ENCODE measurements around the gene C4orf50.
"Not testable (repeated sequence)": the region's sequence is repeated elsewhere in the genome, so short reads cannot be mapped to it uniquely, and the experiment has no call there.

C4orf50 gene

DNA sequence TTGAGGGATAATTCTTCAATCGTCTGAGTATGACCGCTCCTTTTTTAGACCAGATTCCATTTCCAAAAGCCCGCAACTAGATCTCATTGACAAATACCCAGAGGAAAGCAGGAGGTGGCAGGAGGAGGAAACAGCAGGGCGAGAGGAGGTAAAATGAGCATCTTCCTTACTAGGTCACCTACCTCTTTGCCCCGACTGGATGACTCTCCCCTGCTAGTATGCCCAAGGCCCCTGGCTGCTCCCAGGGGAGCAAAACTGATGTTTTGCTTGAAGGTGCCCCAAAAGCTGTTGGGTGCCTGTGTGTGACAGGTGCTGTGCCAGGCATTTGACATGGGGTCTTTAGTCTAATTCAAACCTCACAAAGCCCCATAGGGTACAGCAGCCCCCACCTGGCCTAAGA, 48.9 kb downstream of the C4orf50 start:
- DNase-seq (ENCODE audit: low read depth in 2 of 2), result no peak

DNA sequence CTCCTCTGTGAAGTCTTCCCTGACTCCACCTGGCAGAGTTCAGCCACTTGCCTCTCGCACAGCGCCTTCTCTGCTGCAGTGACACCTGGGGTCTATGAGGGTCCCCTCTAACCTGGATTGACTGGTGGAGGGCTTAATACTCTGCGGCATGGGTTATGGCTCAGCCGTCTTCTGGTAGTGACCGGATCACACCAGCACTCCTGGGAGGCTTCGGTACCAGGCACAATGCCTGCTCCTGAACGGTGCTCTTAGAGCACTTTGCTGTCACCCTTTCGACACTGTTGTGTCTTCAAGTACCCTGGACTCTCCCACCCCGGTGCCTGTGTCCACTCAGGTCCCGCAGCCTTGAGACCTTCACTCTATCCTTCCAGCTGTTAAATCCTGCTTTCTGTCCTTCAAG, 50.0 kb downstream of the C4orf50 start:
- DNase-seq (ENCODE audit: low read depth in 2 of 2), result no peak

DNA sequence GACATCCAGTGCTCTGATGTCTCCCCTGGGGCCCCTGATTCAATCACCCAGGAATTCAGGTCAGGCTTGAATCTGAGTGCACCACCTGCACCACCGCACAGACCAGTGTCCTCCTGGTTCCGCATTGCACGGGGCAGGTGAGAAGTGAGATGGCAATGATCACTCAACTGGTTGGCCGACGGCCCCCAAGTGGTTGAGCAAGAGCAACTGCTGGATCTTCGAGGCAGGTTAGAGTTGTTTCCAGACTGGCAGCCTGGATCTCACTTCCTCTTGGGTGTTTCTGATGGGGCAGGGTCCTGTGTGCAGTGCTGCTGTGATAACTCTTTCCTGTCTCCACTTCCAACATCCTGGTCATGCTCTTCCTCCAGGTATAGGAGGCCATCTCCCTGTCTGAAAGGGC, 50.4 kb downstream of the C4orf50 start:
- DNase-seq (ENCODE audit: low read depth in 2 of 2), result no peak

DNA sequence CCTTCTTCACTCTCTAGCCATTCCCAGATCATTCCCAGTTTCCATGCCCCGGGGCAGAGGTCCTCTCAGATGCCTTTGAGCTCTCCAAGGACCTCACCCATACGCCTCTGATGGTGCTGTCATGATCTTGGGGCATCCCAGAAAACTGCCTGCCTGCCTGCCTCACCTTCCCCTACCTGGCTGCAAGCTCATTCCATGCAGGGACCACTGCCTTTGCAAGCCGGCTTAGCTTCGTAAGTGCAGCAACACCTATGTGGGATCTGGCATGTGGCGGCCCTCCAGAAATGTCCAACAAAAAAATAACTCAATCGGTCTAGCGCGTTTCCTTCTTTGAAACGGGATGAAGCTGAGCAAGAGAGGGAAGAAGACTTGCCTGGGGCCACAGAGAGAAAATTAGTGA, 53.0 kb downstream of the C4orf50 start:
- DNase-seq (ENCODE audit: low read depth in 2 of 2), result no peak

DNA sequence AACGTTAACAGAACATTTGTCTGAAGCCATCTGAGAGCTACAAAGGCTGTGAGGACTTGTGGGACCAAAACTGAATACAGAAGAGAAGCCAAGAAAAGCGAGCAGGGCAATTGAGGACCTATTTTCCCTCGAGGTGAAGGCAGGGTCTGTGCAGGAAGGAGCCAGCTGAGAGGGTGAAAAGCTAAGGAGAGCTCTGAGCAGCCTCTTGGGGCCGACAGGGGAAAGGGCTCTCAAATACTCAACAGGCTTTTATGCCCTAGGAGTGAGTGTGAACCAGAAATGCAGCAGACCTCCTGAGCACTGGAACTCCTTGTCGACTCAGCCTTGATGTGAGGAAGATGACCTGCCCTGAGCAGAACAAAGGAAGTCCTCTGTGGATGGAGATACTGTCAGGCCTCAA, 54.2 kb downstream of the C4orf50 start:
- DNase-seq (ENCODE audit: low read depth in 2 of 2), result no peak

DNA sequence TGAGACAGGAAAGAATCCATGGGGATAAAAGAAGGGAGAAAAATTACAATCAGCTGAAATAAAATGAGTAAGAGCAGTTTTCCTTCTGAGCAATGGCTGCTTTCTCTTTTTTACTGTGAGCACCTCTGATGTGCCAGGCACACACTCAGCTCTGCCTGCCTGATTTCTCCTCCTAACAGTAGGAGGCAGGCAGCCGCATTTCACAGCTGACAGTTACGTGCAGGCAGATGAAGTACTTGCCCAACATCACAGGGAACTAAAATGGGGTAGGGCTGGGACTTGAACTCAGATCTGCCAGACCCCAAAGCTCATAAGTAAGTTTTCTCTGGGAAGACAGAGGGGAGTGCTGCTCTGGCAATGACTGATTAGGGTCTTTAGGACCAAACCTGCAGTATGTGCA, 54.6 kb downstream of the C4orf50 start:
- no peak for DNase-seq (ENCODE audit: low read depth in 2 of 2)

DNA sequence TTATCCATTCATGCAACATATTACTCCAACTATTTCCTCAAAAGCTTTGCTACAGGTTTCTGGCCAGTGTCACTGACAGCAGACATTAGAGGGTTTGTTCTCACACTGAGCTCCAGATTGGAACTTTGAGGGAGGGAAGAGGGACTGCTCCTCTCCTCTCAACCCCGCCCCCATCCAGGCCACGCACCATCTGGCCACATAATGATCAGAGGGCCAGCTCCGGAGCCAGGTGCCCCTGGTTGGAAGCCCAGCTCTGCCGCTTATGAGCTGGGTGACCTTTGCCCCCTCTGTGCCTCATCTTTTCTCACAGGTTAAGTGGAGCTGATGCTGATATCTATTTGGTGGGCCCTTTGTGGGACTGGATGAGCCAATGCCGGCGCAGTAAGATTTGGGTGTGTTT, 55.8 kb downstream of the C4orf50 start:
- no peak for DNase-seq (ENCODE audit: low read depth in 2 of 2)

DNA sequence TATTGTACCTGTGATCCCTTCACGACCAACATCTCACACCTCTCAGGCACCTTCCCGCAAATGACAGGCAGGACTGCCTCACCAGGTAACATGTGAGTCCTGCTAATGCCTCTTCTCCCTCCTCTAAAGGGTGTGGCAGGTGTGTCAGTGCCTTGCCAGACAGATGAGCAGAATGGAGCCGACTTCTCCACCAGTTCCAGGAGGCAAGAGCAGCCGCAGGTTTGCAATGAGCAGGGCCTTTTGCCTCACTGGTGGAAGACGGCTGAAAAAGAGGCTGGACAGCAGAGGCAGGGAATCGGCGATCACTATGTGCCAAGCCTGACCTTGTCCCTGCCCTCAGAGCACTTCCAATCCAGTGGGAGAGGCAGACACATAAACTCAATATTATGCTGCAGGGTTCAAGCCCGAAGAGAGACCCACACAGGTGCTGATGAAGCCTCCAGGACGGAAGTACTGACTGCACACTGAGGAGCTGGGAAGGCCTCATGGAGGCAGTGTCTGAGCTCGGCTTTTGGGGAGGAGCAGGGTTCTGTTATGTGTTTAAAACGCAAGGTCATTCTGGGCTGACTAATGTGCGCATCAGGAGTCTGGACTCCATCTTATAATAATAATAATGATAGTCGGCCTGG, 57.9 kb downstream of the C4orf50 start:
- no peak for DNase-seq (ENCODE audit: low read depth in 2 of 2)

DNA sequence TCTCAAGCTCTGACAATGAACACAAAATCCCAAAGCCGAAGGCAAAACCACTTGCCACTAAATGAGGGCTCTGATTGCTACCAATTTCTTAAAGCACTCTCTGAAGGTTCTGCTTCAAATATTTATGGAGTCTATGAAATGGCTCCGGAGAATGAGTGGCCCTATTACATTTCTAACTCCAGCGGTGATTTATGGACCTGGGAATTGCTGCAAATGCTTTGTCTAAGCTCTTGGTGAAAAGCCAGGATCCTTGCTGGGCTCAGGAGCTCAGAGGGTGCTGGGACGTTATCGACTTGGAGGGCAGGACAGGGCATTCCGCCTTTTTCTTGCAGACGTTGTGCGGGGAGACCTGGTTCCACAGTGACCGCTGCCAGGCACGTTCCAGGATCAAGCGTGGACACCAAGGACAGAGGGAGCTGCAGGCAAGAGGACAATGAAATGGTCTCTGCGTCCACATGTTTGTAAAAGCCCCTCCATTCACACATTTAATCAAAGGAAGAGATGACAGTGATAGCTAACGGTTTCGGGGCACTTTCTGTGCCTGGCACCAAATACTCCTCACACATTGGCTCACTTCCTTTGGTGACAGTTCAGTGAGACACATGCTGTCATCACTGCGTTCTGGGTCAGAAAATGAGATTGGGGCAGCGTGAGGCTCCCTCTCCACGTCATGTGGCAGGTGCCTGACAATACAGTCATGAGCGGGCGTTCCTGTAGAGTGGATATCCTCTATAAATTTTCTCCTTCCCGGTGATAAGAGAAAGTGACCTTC, 58.8 kb downstream of the C4orf50 start:
- DNase-seq (ENCODE audit: low read depth in 2 of 2), result no peak

DNA sequence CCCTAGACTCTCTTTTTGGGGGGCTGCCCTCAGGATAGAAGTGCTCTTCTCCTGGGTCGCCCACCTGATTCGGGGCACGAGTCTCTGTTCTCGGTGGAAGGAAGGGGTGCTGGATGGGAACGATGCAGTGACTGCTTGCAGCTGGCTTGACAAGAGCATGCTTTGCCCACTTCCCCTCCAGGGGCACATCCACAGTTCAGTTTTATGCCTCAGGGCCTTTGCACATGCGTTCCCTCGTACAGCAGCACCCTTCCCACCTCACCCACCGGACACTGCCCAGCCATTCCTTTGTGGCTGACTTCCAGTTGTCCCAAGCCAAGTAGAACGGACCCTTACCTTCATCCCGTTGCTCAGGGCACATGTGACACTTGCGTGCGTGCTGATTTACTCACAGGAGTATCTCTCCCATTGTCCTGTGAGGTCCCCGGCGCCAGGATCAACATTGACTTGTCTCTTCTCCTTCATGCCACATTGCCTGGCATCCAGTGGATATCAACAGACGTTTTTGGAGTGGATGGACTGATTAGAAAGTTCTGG, 60.0 kb downstream of the C4orf50 start:
- no peak for DNase-seq (ENCODE audit: low read depth in 2 of 2)

DNA sequence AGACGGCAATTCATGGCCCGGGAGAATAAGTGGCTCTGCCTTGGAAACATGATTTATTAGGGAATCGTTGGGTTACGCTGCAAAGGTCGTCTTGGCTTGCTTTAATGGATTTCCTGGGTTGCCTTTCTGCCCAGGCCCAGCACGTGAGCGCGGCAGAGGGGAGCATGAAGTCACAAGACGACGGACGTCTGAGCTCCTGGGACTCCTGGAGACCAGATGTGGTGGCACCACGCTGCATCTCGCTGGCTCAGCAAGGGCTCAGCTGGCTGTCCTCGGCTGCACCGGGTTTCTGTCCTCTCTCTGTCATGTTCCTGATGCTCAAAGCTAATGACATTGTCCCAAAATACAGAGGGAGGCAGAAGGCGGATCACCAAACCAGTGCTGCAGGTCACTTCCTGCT, 61.2 kb downstream of the C4orf50 start:
- no peak for DNase-seq (ENCODE audit: low read depth in 2 of 2)

DNA sequence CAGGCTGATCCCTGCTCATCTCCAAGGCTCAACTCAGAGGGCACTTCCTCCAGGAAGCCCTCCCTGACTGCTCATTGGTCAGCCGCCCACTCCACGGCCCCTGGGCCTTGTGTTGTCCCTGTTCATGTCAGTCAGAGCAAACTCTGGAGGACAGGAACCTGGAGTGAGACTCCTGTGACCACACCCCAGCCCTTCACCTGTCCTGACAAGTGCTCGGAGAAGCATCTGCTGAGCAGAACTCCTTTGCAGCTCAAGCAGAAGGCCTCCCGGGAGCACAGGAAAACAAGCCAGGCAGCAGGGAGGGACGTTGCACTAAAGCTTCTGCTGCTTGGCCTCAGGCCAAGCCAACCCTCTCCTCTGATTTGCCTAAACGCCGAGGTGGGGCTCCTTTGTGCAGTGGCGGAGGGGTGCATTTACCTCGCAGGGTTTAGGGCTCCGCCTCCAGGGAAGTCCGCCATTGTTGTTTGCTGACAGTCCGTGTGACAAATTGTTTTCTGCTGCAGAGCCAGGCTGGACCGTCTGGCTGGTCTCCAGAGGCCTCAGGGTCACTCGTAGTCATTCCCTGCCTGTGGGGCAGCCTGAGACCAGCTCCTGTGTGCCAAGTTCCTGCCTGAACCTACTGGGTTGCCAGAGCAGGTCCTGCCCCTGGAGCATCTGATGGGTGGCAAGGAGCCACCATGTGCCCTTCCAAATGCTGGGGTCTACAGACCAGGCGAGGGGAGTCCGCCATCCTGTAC, 61.8 kb downstream of the C4orf50 start:
- no peak for DNase-seq (ENCODE audit: low read depth in 2 of 2)

DNA sequence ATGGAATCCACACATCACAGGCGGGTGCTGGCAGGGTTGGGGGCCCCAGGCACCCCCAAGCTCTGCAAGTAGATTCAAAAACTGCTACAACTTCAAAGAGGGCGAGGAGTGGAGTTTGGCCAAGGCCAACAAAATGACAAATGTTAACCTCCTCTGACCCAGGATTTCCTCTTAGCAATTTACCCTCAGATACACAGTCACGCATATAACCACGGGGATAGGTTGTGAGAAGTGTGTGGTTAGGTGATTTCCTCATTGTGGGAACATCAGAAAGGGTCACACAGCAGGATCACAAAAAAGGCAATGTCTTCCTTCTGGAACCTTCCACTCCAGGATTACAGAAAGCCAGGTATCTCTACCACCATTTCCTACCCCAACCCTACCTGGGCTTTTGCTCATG, 62.4 kb downstream of the C4orf50 start:
- DNase-seq (ENCODE audit: low read depth in 2 of 2), result no peak

DNA sequence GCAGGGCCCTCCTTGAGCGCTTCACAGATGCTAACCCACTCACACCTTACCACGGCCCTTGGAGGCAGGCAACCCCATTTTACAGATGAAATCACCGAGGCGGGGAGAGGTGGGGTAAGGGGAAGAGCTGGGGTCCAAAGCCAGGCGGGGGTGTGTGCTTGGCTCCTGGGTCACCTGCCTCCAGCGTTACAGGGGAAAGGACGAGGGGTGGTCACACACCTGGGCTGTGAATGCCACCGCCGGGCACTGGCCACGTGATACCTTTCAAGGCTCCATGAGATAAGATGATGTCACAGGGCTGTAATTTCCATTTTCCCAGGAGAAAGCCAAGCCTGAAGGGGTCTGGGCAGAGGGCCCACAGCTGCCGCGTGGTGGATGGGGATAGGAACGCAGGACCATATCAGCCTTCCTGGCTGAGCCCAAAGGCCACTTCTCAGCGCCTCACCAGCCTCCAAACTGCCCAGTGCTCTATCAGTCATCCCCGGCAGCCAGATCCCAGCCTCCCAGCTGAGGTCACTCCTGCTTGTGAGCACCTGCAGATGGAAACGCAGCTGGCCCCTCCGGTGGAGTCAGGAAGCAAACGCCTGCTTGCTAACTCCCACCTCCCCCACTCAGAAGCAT, 62.9 kb downstream of the C4orf50 start:
- no peak for DNase-seq (ENCODE audit: low read depth in 2 of 2)

DNA sequence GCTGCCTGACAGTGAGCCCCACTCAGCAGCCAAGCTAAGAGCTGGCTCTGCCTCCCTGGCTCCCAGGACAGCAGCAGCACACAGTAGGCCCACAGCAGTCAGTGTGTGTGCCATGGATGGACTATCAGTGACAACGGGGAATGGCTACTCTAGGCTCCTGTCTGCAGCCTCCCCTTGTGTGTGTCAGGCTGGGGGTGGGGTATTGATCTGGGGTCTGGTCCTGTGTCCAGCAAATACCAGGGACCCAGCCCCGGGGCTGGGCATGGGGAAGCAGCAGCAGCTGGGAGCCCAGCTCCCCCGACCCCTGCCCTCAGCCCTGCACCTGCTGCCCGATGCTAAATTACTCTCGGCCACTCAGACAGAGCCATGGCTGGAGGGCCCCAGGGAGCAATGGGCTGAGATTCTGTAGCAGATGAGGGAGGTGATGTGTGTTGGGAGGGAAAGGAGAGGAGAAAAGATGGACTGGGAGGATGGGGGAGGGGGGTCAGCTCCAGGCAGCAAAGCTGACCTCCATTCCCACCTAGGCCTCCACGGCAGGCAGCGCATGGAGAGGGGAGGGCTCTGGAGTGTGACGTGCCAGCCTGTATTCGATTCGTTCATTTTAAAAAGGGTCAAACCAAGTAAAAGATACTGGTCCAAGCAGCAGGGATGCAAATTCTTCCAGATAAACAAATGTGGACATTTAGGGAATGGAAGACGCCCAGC, 64.0 kb downstream of the C4orf50 start:
- no peak for DNase-seq (ENCODE audit: low read depth in 2 of 2)

DNA sequence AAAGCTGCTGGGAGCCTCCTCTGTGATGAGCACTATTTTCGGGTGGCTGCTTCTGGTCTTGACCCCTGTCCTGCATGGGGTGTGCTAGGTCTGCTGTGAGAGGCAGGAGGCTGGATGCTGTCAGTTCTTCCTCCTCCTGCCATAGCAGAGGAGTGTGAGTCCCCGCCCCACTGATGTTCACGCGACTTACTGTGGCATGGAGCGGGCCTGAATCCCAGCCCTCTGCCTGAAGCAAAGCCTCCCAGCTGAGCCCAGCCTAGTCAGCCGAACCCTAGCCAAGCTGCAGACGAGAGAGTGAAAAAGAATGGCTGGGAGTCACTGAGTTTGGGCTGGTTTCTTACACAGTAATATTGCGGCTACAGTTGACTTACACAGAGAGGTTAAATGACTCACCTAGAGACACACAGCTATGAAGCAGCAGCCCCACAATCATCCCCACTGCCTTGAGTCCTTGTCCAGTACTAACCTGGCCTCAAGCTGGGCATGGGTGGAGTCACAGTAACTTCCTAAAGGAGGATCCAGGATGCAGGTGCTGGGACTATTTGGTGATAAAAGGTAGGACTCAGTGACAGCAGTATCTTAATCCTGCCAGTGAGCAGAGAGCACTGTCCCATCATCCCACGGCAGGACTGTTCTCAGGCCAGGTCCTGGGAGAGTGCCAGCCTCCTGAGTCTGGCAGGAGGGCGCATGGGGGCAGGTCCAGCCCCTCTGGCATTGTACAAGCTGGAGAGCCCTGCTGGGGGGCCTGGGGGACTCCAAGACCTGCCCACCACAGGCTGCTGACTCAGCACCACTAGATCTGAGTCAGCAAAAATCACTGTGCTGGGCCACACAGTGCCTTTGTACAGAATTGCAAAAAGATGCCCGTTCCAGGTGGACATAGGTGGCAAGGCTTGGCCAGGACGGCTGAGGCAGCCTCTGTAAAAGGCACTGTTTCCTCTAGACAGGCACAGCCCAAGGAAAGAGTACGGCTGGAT, 65.0 kb downstream of the C4orf50 start:
- DNase-seq (ENCODE audit: low read depth in 2 of 2), result no peak

DNA sequence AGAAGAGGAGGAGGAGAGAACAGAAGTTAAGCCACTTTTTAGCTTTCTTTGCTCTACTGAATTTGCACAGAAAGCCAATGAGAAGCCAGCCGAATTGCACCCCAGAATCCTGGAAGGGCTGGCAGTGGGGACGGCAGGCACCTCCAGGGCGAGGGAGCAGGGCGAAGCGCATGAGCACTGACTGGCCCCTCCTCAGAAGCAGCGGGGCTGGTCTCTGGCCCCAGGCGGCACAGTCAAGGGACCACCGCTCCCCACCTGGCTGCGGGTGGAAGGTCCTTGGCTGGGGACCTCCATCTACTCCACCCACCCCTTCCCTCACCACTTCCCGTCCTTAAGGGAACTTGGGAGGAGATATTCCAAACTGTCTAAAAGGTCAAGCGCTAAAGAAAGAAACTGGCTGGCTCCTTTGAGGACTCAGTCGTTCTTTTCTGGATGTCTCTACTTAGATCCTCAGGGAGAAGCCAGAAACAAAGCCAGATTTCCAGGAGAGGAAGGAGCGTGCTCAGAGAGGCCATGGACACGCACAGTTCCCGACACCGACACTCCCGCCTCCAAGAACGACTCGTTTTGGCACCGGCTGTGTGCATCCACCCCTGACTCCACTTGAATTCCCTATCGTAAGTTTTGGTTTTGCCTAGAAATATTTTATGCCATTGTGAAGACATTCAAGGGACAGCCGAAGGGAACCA, 65.8 kb downstream of the C4orf50 start:
- DNase-seq (ENCODE audit: low read depth in 2 of 2), result no peak

DNA sequence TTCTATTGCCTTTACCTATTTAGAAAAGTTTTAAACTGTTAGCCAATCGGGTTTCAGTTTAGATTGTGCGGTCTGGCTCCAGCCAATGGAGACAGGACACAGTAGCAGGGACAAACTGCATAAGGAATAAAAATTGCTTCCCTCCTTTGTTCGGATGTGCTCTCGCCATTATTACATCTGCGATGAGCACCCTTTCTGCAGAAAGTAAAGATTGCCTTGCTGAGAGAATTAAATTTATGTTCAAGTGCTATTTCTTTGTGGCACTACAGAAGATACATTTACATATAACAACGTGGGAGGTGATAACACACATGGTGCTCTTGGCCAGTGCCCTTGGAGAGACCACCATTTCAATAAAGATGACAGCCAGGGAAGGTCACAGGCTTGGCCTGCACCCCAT, 71.6 kb downstream of the C4orf50 start:
- DNase-seq (ENCODE audit: low read depth in 2 of 2), result not testable (repeated sequence)

DNA sequence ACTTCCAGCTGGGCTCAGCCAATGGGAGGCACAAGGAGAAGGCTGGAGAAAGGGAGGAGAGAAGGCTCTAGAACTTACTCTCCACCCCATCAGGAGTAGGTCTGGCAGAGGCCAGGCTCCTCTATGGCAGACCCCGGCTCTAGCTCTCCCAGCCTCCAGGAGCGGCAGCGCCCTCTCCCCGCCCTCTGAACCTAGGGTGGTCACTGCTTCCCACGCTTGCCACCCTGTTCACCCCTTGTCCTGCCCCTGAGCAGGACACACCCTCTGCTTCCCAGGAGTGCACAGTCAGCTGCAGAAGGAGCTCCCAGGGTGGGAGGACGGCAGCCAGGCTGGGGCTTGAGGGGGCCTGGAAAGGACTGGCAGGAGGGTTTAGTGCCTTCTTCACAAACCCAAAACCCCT, 72.3 kb downstream of the C4orf50 start:
- DNase-seq (ENCODE audit: low read depth in 2 of 2), result no peak

DNA sequence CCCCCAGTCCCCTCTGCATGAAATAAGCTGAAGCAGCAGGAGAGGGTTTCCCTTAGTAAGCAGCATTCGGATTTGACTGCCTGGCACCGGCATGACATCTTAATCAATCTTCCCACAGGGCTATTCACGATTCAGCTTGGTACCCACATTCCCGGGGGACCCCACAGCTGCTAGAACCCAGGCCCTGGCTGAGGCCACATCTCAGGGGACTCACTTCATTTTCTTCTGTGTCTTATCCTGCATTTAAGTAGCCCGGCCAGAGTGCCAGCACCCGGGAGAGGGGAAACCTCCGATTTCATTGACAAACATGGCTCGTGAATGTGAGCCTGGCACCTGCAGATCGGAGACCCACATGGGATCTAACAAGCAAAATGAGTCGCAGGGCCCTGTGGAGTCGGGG, 73.1 kb downstream of the C4orf50 start:
- DNase-seq (ENCODE audit: low read depth in 2 of 2), result no peak
